ENCODE measurements around the gene VWA5B1. TPM values are rescaled to one million over a fixed set of nuclear protein-coding genes. Genes with fewer than 3 reads are reported as not detected.

The VWA5B1 gene
- total RNA-seq, 2 experiments from 2014 or later, result not detected

- Mint-ChIP-seq H3K36me3 (no peaks in the 10 kb centered on the region), H3K9me3 (peaks cover 7% of the 10 kb centered on the region), H3K27me3 (peaks cover 27% of the 10 kb centered on the region), H3K27ac (no peak overlapping the region), H3K4me3 (no peak overlapping the region), H3K4me1 (ENCODE audit: low read depth) (peaks cover 2% of the 10 kb centered on the region)
- intact Hi-C loops (cut with micrococcal nuclease), result no loop called here
- DNase-seq, result no peak
- ChIA-PET CTCF (interaction anchor here (1.8 kb wide), 1 partner anchor 13 kb away, joined by 5 read pairs; no protein-coding TSS in a partner anchor), POLR2A (no interaction called here)
These were observed 57.7 kb downstream of the VWA5B1 start for GRCh38 chr1:20348326-20348915.

DNA sequence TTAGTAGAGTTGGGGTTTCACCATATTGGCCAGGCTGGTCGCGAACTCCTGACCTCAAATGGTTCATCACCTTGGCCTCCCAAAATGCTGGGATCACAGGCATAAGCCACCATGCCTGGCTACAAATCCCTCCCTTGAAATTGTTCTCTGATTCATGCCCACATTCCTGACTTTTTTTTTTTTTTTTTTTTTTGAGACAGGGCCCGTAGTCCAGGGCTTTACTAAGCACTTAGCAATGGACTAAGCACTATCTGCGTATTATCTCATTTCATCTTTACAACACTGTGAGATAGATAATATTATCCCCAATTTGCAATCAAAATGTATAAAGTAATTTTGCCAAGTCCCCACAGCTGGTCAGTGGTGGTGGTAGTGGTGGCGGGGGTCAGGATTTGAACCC is 58.9 kb downstream of the VWA5B1 start:
- ChIA-PET POLR2A (no interaction called here), CTCF (interaction anchor here (1.8 kb wide), 1 partner anchor 12 kb away, joined by 5 read pairs; no protein-coding TSS in a partner anchor)
- Mint-ChIP-seq H3K36me3 (no peaks in the 10 kb centered on the region), H3K27me3 (peaks cover 20% of the 10 kb centered on the region), H3K4me3 (no peak overlapping the region), H3K9me3 (peaks cover 7% of the 10 kb centered on the region), H3K27ac (no peak overlapping the region), H3K4me1 (ENCODE audit: low read depth) (no peaks in the 10 kb centered on the region)
- intact Hi-C loops (cut with micrococcal nuclease), result no loop called here
- DNase-seq, result no peak

GRCh38 chr1:20349971-20350370 is 59.3 kb downstream of the VWA5B1 start:
- Mint-ChIP-seq H3K4me1 (ENCODE audit: low read depth) (no peaks in the 10 kb centered on the region), H3K36me3 (no peaks in the 10 kb centered on the region), H3K27ac (no peak overlapping the region), H3K4me3 (no peak overlapping the region), H3K9me3 (peaks cover 7% of the 10 kb centered on the region), H3K27me3 (peaks cover 17% of the 10 kb centered on the region)
- intact Hi-C loops (cut with micrococcal nuclease), result no loop called here
- POLR2A ChIA-PET, result no interaction called here
- CTCF ChIA-PET, result no interaction called here
- DNase-seq, result no peak

DNA sequence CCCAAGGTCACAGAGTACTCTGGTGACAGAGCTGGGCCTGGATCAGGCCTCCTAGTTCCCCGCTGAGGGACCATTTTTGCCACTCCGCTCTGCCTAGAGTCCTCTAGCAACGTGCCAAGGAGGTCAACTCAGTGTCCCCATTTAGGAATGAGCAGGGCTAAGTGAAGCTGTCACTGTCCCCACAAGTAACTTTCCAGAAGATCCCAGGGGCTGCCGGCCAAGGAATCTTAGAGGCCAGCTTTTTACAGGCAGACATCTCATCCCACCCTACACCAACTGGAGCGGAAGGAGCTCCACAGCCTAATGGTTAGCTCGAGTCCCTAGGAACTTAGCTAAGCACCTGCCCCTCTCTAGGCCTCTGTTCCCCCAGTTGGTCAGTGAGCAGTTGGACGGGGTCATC is 59.7 kb downstream of the VWA5B1 start:
- ChIA-PET CTCF (no interaction called here), POLR2A (no interaction called here)
- Mint-ChIP-seq H3K36me3 (no peaks in the 10 kb centered on the region), H3K4me1 (ENCODE audit: low read depth) (no peaks in the 10 kb centered on the region), H3K4me3 (no peak overlapping the region), H3K9me3 (peaks cover 7% of the 10 kb centered on the region), H3K27ac (no peak overlapping the region), H3K27me3 (peaks cover 14% of the 10 kb centered on the region)
- DNase-seq, result no peak
- intact Hi-C loops (cut with micrococcal nuclease), result no loop called here

- H3K27ac Mint-ChIP-seq, result no peak overlapping the region
- H3K4me1 Mint-ChIP-seq (ENCODE audit: low read depth), result peaks cover 4% of the 10 kb centered on the region
- intact Hi-C loops (cut with micrococcal nuclease), result no loop called here
- H3K9me3 Mint-ChIP-seq, result no peaks in the 10 kb centered on the region
- no peak overlapping the region for H3K4me3 Mint-ChIP-seq
- no peak for DNase-seq
- CTCF ChIA-PET, result interaction anchor here (1.1 kb wide), 1 partner anchor 10 kb away, joined by 3 read pairs; no protein-coding TSS in a partner anchor
- peaks cover 7% of the 10 kb centered on the region for H3K27me3 Mint-ChIP-seq
- POLR2A ChIA-PET, result no interaction called here
- H3K36me3 Mint-ChIP-seq, result no peaks in the 10 kb centered on the region
These were observed 61.4 kb downstream of the VWA5B1 start for GRCh38 chr1:20351911-20352701.

DNA sequence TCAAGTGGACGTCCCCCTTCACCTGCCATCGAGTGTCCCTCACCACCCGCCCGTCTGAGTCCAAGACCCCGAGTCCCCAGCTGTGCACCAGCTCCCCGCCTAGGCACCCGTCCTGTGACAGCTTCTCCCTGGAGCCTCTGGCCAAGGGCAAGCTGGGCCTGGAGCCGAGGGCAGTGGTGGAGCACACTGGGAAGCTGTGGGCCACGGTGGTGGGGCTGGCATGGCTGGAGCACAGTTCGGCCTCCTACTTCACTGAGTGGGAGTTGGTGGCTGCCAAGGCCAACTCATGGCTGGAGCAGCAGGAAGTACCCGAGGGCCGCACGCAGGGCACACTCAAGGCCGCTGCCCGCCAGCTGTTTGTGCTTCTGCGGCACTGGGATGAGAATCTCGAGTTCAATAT is 63.2 kb downstream of the VWA5B1 start:
- no peak for DNase-seq
- peaks cover 10% of the 10 kb centered on the region for H3K27me3 Mint-ChIP-seq
- intact Hi-C loops (cut with micrococcal nuclease), result no loop called here
- no peak overlapping the region for H3K4me3 Mint-ChIP-seq
- no peak overlapping the region for H3K27ac Mint-ChIP-seq
- H3K4me1 Mint-ChIP-seq (ENCODE audit: low read depth), result peaks cover 5% of the 10 kb centered on the region
- ChIA-PET POLR2A (no interaction called here), CTCF (interaction anchor here (1.0 kb wide), 1 partner anchor 8 kb away, joined by 4 read pairs; no protein-coding TSS in a partner anchor)
- H3K36me3 Mint-ChIP-seq, result no peaks in the 10 kb centered on the region
- H3K9me3 Mint-ChIP-seq, result no peaks in the 10 kb centered on the region

GRCh38 chr1:20354610-20355009 is 63.9 kb downstream of the VWA5B1 start:
- no peak overlapping the region for H3K4me3 Mint-ChIP-seq
- ChIA-PET POLR2A (no interaction called here), CTCF (no interaction called here)
- no peaks in the 10 kb centered on the region for H3K36me3 Mint-ChIP-seq
- peaks cover 16% of the 10 kb centered on the region for H3K27me3 Mint-ChIP-seq
- intact Hi-C loops (cut with micrococcal nuclease), result no loop called here
- H3K4me1 Mint-ChIP-seq (ENCODE audit: low read depth), result peaks cover 13% of the 10 kb centered on the region
- H3K27ac Mint-ChIP-seq, result no peak overlapping the region
- H3K9me3 Mint-ChIP-seq, result no peaks in the 10 kb centered on the region
- no peak for DNase-seq

- intact Hi-C loops (cut with micrococcal nuclease), result no loop called here
- H3K4me3 Mint-ChIP-seq, result no peak overlapping the region
- H3K9me3 Mint-ChIP-seq, result no peaks in the 10 kb centered on the region
- peaks cover 16% of the 10 kb centered on the region for H3K4me1 Mint-ChIP-seq (ENCODE audit: low read depth)
- H3K36me3 Mint-ChIP-seq, result no peaks in the 10 kb centered on the region
- no peak for DNase-seq
- ChIA-PET CTCF (interaction anchor here (1.0 kb wide), 1 partner anchor 12 kb away, joined by 3 read pairs; no protein-coding TSS in a partner anchor), POLR2A (no interaction called here)
- H3K27ac Mint-ChIP-seq, result no peak overlapping the region
- H3K27me3 Mint-ChIP-seq, result peaks cover 21% of the 10 kb centered on the region
These were observed 64.6 kb downstream of the VWA5B1 start for GRCh38 chr1:20355101-20355827.

- Mint-ChIP-seq H3K4me1 (ENCODE audit: low read depth) (peaks cover 16% of the 10 kb centered on the region), H3K9me3 (no peaks in the 10 kb centered on the region), H3K36me3 (no peaks in the 10 kb centered on the region), H3K27ac (no peak overlapping the region), H3K27me3 (peaks cover 24% of the 10 kb centered on the region), H3K4me3 (no peak overlapping the region)
- DNase-seq, result peak; percentile 46
- CTCF ChIA-PET, result interaction anchor here (0.7 to 1.0 kb wide), 2 partner anchors 11 to 32 kb away, joined by 3 read pairs; no protein-coding TSS in a partner anchor
- POLR2A ChIA-PET, result no interaction called here
- intact Hi-C loops (cut with micrococcal nuclease), result no loop called here
These were observed 65.4 kb downstream of the VWA5B1 start for GRCh38 chr1:20355828-20356735.

- ChIA-PET CTCF (interaction anchor here (1.3 kb wide), 1 partner anchor 20 kb away, joined by 3 read pairs; no protein-coding TSS in a partner anchor), POLR2A (no interaction called here)
- Mint-ChIP-seq H3K27me3 (peaks cover 32% of the 10 kb centered on the region), H3K36me3 (no peaks in the 10 kb centered on the region), H3K27ac (no peak overlapping the region), H3K4me1 (ENCODE audit: low read depth) (peaks cover 16% of the 10 kb centered on the region), H3K9me3 (no peaks in the 10 kb centered on the region), H3K4me3 (no peak overlapping the region)
- intact Hi-C loops (cut with micrococcal nuclease), result no loop called here
- DNase-seq, result no peak
These were observed 66.3 kb downstream of the VWA5B1 start for GRCh38 chr1:20356850-20357459.

- no peak overlapping the region for H3K4me3 Mint-ChIP-seq
- no peaks in the 10 kb centered on the region for H3K36me3 Mint-ChIP-seq
- H3K27me3 Mint-ChIP-seq, result peaks cover 39% of the 10 kb centered on the region
- intact Hi-C loops (cut with micrococcal nuclease), result no loop called here
- H3K27ac Mint-ChIP-seq, result no peak overlapping the region
- no peaks in the 10 kb centered on the region for H3K9me3 Mint-ChIP-seq
- DNase-seq, result no peak
- CTCF ChIA-PET, result interaction anchor here (1.3 kb wide), 1 partner anchor 19 kb away, joined by 3 read pairs; no protein-coding TSS in a partner anchor
- POLR2A ChIA-PET, result no interaction called here
- H3K4me1 Mint-ChIP-seq (ENCODE audit: low read depth), result peaks cover 16% of the 10 kb centered on the region
These were observed 67.1 kb downstream of the VWA5B1 start for GRCh38 chr1:20357796-20358195.
